AG04450 (cell line): Measurements from ENCODE around the gene STXBP1. TPM values are rescaled to one million over a fixed set of nuclear protein-coding genes. Genes with fewer than 3 reads are reported as not detected.

Experiments used
- CTCF ChIA-PET: fragments of 300-600, 350-600 bp; formaldehyde crosslinking; extraction: SDS; loops from one replicate; lab custom pipeline; 2022; ENCODE audit warnings: antibody characterized with exemption, inconsistent platforms; lab: Charles Lee
- POLR2A ChIA-PET: fragments of 350-600 bp; formaldehyde crosslinking; extraction: SDS; loops from one replicate; lab custom pipeline; 2021; ENCODE audit warnings: antibody characterized with exemption, inconsistent platforms; lab: Yijun Ruan, JAX
- DNase-seq: peaks from one replicate; pipeline ENCODE4 v3.0.0-alpha.2; 2011; ENCODE audit warnings: low read depth, low spot score
- H3K27ac ChIP-seq: one replicate; pipeline ENCODE4 v1.5.1; 2012; ENCODE audit warnings: low read depth, low read length, control low read depth
- H3K27me3 ChIP-seq: one replicate; pipeline ENCODE4 v1.6.0; 2012; ENCODE audit warnings: low read length; ENCODE audit not compliant: control insufficient read depth, insufficient read depth
- H3K4me3 ChIP-seq: 2 replicates; pipeline ENCODE4 v1.5.1; 2011; ENCODE audit warnings: mild to moderate bottlenecking, low read depth, low read length, control low read depth
- H3K9me3 ChIP-seq: 2 replicates; pipeline ENCODE4 v1.5.1; 2012; ENCODE audit warnings: low read length; ENCODE audit not compliant: control insufficient read depth, insufficient read depth
- polyA plus RNA-seq: library from polyadenylated mRNA; depleted of rRNA; stranded (reverse); fragments of >200 nt; gene quantifications from 2 replicates; pipeline ENCODE4 v1.2.3, GENCODE V29; 2011
- TF ChIP-seq, protein P1 (sequence below): IDR thresholded peaks from 2 replicates; pipeline ENCODE4 v1.5.1; 2011; ENCODE audit warnings: low read depth, low read length, control low read depth, inconsistent platforms

The STXBP1 gene
- polyA plus RNA-seq, 1 experiment = 19.8 TPM

DNA sequence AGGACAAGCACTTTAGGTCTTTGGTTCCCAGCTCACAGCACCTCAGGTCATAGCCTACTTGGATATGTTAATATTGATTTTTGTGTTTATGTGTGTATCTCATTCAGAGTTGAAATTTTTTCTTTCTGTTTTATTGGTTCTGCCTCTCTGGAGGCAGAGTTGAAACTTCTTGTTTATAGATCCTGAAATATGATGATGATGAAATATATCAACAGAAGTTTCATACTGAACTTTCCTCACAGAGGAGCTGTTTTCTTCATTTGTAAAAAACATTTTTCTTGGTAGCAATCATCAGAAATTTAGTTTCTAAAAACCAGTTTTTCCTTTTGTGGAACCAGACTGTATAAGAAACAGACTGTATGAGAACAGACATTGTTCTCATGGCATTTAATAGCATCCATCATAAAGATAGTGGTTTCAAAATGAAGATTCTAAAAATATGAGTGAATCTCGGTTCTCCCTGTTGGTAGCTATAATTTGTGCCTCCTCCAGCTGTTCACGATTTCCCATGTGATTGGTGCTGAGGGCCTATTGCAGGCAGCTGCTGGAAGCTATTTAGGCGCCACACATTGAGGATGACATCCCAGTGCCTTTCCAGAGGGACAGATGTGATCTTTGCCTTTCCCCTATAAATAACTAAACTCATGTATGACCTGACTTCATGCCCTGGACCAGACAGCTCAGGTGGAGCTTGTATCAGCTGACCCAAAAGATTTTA, 55.2 kb downstream of the STXBP1 start:
- ChIA-PET POLR2A (interaction anchor here (0.6 to 1.2 kb wide), 4 partner anchors 24 to 216 kb away, joined by 3 to 5 read pairs (median 4); partner anchors contain the start of genes LRSAM1 and RPL12), CTCF (interaction anchor here (1.1 to 1.9 kb wide), 2 partner anchors 19 to 67 kb away, joined by 3 to 6 read pairs; partner anchors contain the start of gene TOR2A)
- Histone ChIP-seq H3K27ac (no peak overlapping the region), H3K27me3 (no peaks in the 10 kb centered on the region), H3K9me3 (no peaks in the 10 kb centered on the region), H3K4me3 (no peak overlapping the region)
- TF ChIP-seq, protein P1, sequence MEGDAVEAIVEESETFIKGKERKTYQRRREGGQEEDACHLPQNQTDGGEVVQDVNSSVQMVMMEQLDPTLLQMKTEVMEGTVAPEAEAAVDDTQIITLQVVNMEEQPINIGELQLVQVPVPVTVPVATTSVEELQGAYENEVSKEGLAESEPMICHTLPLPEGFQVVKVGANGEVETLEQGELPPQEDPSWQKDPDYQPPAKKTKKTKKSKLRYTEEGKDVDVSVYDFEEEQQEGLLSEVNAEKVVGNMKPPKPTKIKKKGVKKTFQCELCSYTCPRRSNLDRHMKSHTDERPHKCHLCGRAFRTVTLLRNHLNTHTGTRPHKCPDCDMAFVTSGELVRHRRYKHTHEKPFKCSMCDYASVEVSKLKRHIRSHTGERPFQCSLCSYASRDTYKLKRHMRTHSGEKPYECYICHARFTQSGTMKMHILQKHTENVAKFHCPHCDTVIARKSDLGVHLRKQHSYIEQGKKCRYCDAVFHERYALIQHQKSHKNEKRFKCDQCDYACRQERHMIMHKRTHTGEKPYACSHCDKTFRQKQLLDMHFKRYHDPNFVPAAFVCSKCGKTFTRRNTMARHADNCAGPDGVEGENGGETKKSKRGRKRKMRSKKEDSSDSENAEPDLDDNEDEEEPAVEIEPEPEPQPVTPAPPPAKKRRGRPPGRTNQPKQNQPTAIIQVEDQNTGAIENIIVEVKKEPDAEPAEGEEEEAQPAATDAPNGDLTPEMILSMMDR = no peak
- no peak for DNase-seq

- no peaks in the 10 kb centered on the region for H3K9me3 ChIP-seq
- POLR2A ChIA-PET = interaction anchor here (0.6 to 1.2 kb wide), 4 partner anchors 25 to 217 kb away, joined by 3 to 5 read pairs (median 4); partner anchors contain the start of genes LRSAM1 and RPL12
- DNase-seq = no peak
- no peaks in the 10 kb centered on the region for H3K27me3 ChIP-seq
- CTCF ChIA-PET = interaction anchor here (1.1 to 1.9 kb wide), 2 partner anchors 18 to 67 kb away, joined by 3 to 6 read pairs; partner anchors contain the start of gene TOR2A
- H3K27ac ChIP-seq = no peak overlapping the region
- no peak overlapping the region for H3K4me3 ChIP-seq
- TF ChIP-seq, protein P1 = no peak
Observed at GRCh38 chr9:127667906-127668305, 55.8 kb downstream of the STXBP1 start.

- no peak overlapping the region for H3K4me3 ChIP-seq
- no peak for DNase-seq
- ChIA-PET CTCF (no interaction called here), POLR2A (no interaction called here)
- TF ChIP-seq, protein P1 = no peak
- no peaks in the 10 kb centered on the region for H3K27me3 ChIP-seq
- no peaks in the 10 kb centered on the region for H3K9me3 ChIP-seq
- H3K27ac ChIP-seq = no peak overlapping the region
Observed at GRCh38 chr9:127673234-127673633, 61.2 kb downstream of the STXBP1 start.

- ChIA-PET POLR2A (interaction anchor here (0.5 kb wide), 1 partner anchor 1856 kb away, joined by 3 read pairs; no protein-coding TSS in a partner anchor), CTCF (no interaction called here)
- H3K27ac ChIP-seq = no peak overlapping the region
- H3K4me3 ChIP-seq = no peak overlapping the region
- TF ChIP-seq, protein P1 = no peak
- no peaks in the 10 kb centered on the region for H3K9me3 ChIP-seq
- H3K27me3 ChIP-seq = no peaks in the 10 kb centered on the region
- DNase-seq = no peak
Observed at GRCh38 chr9:127676638-127677037, 64.6 kb downstream of the STXBP1 start.

GRCh38 chr9:127679506-127679905, 67.4 kb downstream of the STXBP1 start:
- DNase-seq = no peak
- Histone ChIP-seq H3K9me3 (no peaks in the 10 kb centered on the region), H3K27me3 (no peaks in the 10 kb centered on the region), H3K27ac (no peak overlapping the region), H3K4me3 (no peak overlapping the region)
- ChIA-PET POLR2A (no interaction called here), CTCF (no interaction called here)
- TF ChIP-seq, protein P1 = no peak
